Neural progenitor cell (in vitro differentiated cells): Measurements from ENCODE around the gene SOCS2.

Source experiments
- CTCF ChIP-seq: fragments of 200-600 bp; sonication (generic); IDR thresholded peaks from 2 replicates; pipeline ENCODE4 v1.5.1; 2017; ENCODE audit warnings: antibody characterized with exemption, mild to moderate bottlenecking
- EZH2 ChIP-seq: fragments of 200-600 bp; sonication (generic); IDR thresholded peaks from 2 replicates; pipeline ENCODE4 v1.6.1; 2017; ENCODE audit warnings: antibody characterized with exemption, mild to moderate bottlenecking, moderate library complexity

GRCh38 chr12:93595351-93595750 lies 22.9 kb downstream of the SOCS2 start:
- no peak for TF ChIP-seq CTCF
- no peak for TF ChIP-seq EZH2
